Spleen (tissue), 7 donors: ENCODE data around the gene CAPS2.

Source experiments
- CTCF ChIP-seq, 11 experiments: fragments of 200-600 bp in 7 of 11; fragments of 450-650 bp in 4 of 11; sonication (generic) in 4 of 11; IDR thresholded peaks in 8 of 11; conservative IDR thresholded peaks in 3 of 11; 1 replicate in 7 of 11; 2 replicates in 4 of 11; pipeline versions ENCODE4 v1.4.0 to v1.8.0; 2016 to 2021; ENCODE audit warnings: antibody characterized with exemption in 11 of 11, inconsistent platforms in 4 of 11, mild to moderate bottlenecking in 1 of 11
- POLR2A ChIP-seq, 3 donors: fragments of 450-650 bp; IDR thresholded peaks; one replicate each; pipeline ENCODE4 v1.5.1; 2017; ENCODE audit warnings: antibody characterized with exemption in 3 of 3, mild to moderate bottlenecking in 1 of 3
- POLR2AphosphoS5 ChIP-seq, 3 donors: sonication (generic); formaldehyde crosslinking; IDR thresholded peaks; one replicate each; pipeline ENCODE4 v1.5.1; 2017; ENCODE audit warnings: antibody characterized with exemption in 3 of 3
- donor health status: DM: no; HTN: no; CAD: no; lungs with moderate emphysema.
- donor health status: DM: no; HTN: no; CAD: no.
- donor health status: DM: no; HTN: no; CAD: no.

DNA sequence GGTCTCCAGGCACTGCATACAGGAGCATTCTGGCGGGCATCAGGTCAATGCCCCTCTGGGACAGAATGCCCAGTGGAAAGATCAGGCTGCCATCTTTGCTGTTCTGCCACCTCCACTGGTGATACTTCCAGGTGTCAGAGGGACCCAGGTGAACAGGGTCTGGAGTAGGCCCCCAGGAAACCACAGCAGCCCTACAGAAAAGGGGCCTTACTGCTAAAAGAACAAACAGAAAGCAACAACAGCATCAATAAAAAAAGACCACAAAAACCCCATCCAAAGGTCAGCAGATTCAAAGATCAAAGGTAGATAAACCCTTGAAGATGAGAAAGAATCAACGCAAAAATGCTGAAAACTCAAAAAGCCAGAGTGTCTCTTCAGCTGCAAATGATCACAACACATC lies 20.3 kb upstream of the CAPS2 start:
- TF ChIP-seq CTCF (IDR thresholded peaks at IDR 0.05 in 8 of 11, conservative IDR thresholded peaks at IDR 0.05 in 3 of 11) (no peak), POLR2A (IDR thresholded peaks at IDR 0.05) (no peak), POLR2AphosphoS5 (IDR thresholded peaks at IDR 0.05) (no peak)
